Hepatocyte (in vitro differentiated cells): ENCODE data around the gene GPAT2.
"Not testable (repeated sequence)": the region's sequence is repeated elsewhere in the genome, so short reads cannot be mapped to it uniquely, and the experiment has no call there.

Experiments used
- CTCF ChIP-seq: fragments of 200-600 bp; sonication (generic); IDR thresholded peaks from 2 replicates; pipeline ENCODE4 v1.5.1; 2016; ENCODE audit warnings: antibody characterized with exemption, mild to moderate bottlenecking; ENCODE audit not compliant: poor library complexity
- EZH2 ChIP-seq: fragments of 200-600 bp; sonication (generic); IDR thresholded peaks from 2 replicates; pipeline ENCODE4 v1.6.1; 2016; ENCODE audit warnings: antibody characterized with exemption, mild to moderate bottlenecking, borderline replicate concordance

- TF ChIP-seq CTCF, EZH2: not testable (repeated sequence)
Measured at GRCh38 chr2:96022126-96022525, 12.6 kb downstream of the GPAT2 start.
